Measurements from ENCODE around the gene PRXL2B. TPM values are rescaled to one million over a fixed set of nuclear protein-coding genes. Genes with fewer than 3 reads are reported as not detected.

PRXL2B gene
- total RNA-seq, 1 experiment from 2014 or later, result 40.7 TPM

GRCh38 chr1:2555634-2556276 is 30.8 kb upstream of the PRXL2B start:
- Histone ChIP-seq H2BK12ac (ENCODE audit: insufficient read length, low read depth, low read length) (no peak overlapping the region), H3K27ac (ENCODE audit: insufficient read length, low read depth, low read length) (no peak overlapping the region), H4K8ac (replicated peaks; ENCODE audit: insufficient read length, low read depth, low read length) (no peak overlapping the region), H3K4me1 (ENCODE audit: insufficient read depth, low read length) (no peaks in the 10 kb centered on the region), H3K23ac (ENCODE audit: insufficient read length, low read depth, low read length) (no peak overlapping the region), H2BK20ac (ENCODE audit: low read depth, low read length, poor library complexity, severe bottlenecking) (no peak overlapping the region), H3K14ac (ENCODE audit: insufficient read depth, low read length) (0 out of 2 replicates have a peak overlapping the region, but pooled peaks have one; percentile 9), H3K9ac (ENCODE audit: extremely low read depth, insufficient read length, low read length) (no peak overlapping the region), H3K18ac (ENCODE audit: insufficient read length, low read depth, low read length) (no peak overlapping the region), H3K9me3 (ENCODE audit: control insufficient read depth, low read depth, low read length) (no peaks in the 10 kb centered on the region), H3K79me1 (ENCODE audit: insufficient read depth, low read depth, low read length, poor library complexity, severe bottlenecking) (no peaks in the 10 kb centered on the region), H4K20me1 (ENCODE audit: control insufficient read depth, insufficient read depth, insufficient read length) (no peaks in the 10 kb centered on the region), H4K5ac (ENCODE audit: insufficient read length, low read depth, low read length) (no peak overlapping the region), H2BK15ac (ENCODE audit: low read depth, low read length) (no peak overlapping the region), H3K23me2 (ENCODE audit: insufficient read length, low read depth, low read length, poor library complexity, severe bottlenecking) (no peaks in the 10 kb centered on the region), H3K4me2 (ENCODE audit: insufficient read depth, insufficient read length, low read length) (no peak overlapping the region), H3K79me2 (ENCODE audit: insufficient read depth, low read length) (no peaks in the 10 kb centered on the region), H3K4ac (ENCODE audit: low read depth, low read length) (no peak overlapping the region), H4K91ac (ENCODE audit: insufficient read length, low read depth, low read length) (no peak overlapping the region), H3K27me3 (ENCODE audit: insufficient read depth, low read length) (no peaks in the 10 kb centered on the region), H2BK5ac (ENCODE audit: insufficient read length, low read length) (no peak overlapping the region), H3K56ac (ENCODE audit: insufficient read length, low read depth, low read length) (no peak overlapping the region), H2AK5ac (ENCODE audit: insufficient read length, low read length) (no peak overlapping the region), H3T11ph (ENCODE audit: low read length) (no peak overlapping the region), H2AFZ (ENCODE audit: low read length) (no peak overlapping the region), H2BK120ac (ENCODE audit: low read depth, low read length, poor library complexity, severe bottlenecking) (no peak overlapping the region)
- no peak overlapping the region; a peak in 1 of 7 replicates for H3K27ac Mint-ChIP-seq
- no peaks in the 10 kb centered on the region for H3K9me3 Mint-ChIP-seq
- no peaks in the 10 kb centered on the region for H3K27me3 Mint-ChIP-seq (ENCODE audit: low read depth)
- H3K4me3 Mint-ChIP-seq, result no peak overlapping the region
- no CpG with 5 or more reads among the region's 26 CpGs for WGBS (ENCODE audit: extremely low coverage, insufficient read length, low lambda C conversion rate)
- TF ChIP-seq CTCF (conservative IDR thresholded peaks at IDR 0.05), result no peak
- no peaks in the 10 kb centered on the region for H3K36me3 Mint-ChIP-seq (ENCODE audit: insufficient read depth in 1 of 3, low read depth in 3 of 3)
- peaks cover 9 to 10% of the 10 kb centered on the region in 2 experiments for H3K4me1 Mint-ChIP-seq
- no peak for DNase-seq
